ENCODE measurements around the gene BCL3. TPM values are rescaled to one million over a fixed set of nuclear protein-coding genes. Genes with fewer than 3 reads are reported as not detected.

Gene BCL3
- total and polyA plus RNA-seq, 2 of the 13 experiments (the other 11 are each of a cell fraction or from before 2014, with no cell fraction given): 2.3 to 4.0 TPM

- TF ChIP-seq THAP11 (CRISPR knock-in tag; IDR thresholded peaks at IDR 0.05): peak; percentile 64; the same call in 1 of the 2 replicates
- TF ChIP-seq CTCF (CRISPR knock-in tag; IDR thresholded peaks at IDR 0.05): peak; percentile 25; the same call in 1 of the 2 replicates
- no peak for TF ChIP-seq ZNF432 (CRISPR knock-in tag; IDR thresholded peaks at IDR 0.05; ENCODE audit: borderline replicate concordance)
- no peak for TF ChIP-seq ATF5 (CRISPR knock-in tag; IDR thresholded peaks at IDR 0.05; ENCODE audit: low read depth)
- TF ChIP-seq ZNF543 (CRISPR knock-in tag; IDR thresholded peaks at IDR 0.05): no peak
- TF ChIP-seq ZNF326 (CRISPR knock-in tag; IDR thresholded peaks at IDR 0.05; ENCODE audit: borderline replicate concordance): no peak
- no peak for TF ChIP-seq PHF5A (CRISPR knock-in tag; IDR thresholded peaks at IDR 0.05; ENCODE audit: low read depth, unreplicated experiment)
- no peak for TF ChIP-seq ESRRA (CRISPR knock-in tag; IDR thresholded peaks at IDR 0.05; ENCODE audit: low read depth)
- no peak for TF ChIP-seq PAWR (CRISPR knock-in tag; IDR thresholded peaks at IDR 0.05; ENCODE audit: borderline replicate concordance)
- TF ChIP-seq RARA (CRISPR knock-in tag; IDR thresholded peaks at IDR 0.05): peak; percentile 65
- no peak; the same call in 1 of the 2 replicates for TF ChIP-seq HIVEP1 (CRISPR knock-in tag; IDR thresholded peaks at IDR 0.05)
- peak; percentile 85; the same call in 1 of the 2 replicates for TF ChIP-seq ZBTB10 (CRISPR knock-in tag; IDR thresholded peaks at IDR 0.05; ENCODE audit: borderline replicate concordance)
- TF ChIP-seq THRA (CRISPR knock-in tag; IDR thresholded peaks at IDR 0.05; ENCODE audit: borderline replicate concordance): peak; percentile 66; the same call in 1 of the 2 replicates
- no peak for TF ChIP-seq TBX3 (IDR thresholded peaks at IDR 0.05; ENCODE audit: borderline replicate concordance)
- TF ChIP-seq TGIF2 (CRISPR knock-in tag; IDR thresholded peaks at IDR 0.05): 0 out of 2 replicates have a peak, but pooled peaks have one; percentile 14
- peak; percentile 72 for TF ChIP-seq ELF1 (CRISPR knock-in tag; IDR thresholded peaks at IDR 0.05)
- TF ChIP-seq ZMYM2 (CRISPR knock-in tag; IDR thresholded peaks at IDR 0.05): peak; percentile 61; the same call in 1 of the 2 replicates
- TF ChIP-seq KDM6A (CRISPR knock-in tag; IDR thresholded peaks at IDR 0.05; ENCODE audit: low read depth): peak; percentile 76
- TF ChIP-seq ZFP82 (CRISPR knock-in tag; IDR thresholded peaks at IDR 0.05; ENCODE audit: borderline replicate concordance): no peak
- TF ChIP-seq ZNF720 (CRISPR knock-in tag; IDR thresholded peaks at IDR 0.05): no peak
Observed at GRCh38 chr19:44796701-44797115, 48.2 kb downstream of the BCL3 start (continued).
